Measurements from ENCODE around the gene RNLS.

DNA sequence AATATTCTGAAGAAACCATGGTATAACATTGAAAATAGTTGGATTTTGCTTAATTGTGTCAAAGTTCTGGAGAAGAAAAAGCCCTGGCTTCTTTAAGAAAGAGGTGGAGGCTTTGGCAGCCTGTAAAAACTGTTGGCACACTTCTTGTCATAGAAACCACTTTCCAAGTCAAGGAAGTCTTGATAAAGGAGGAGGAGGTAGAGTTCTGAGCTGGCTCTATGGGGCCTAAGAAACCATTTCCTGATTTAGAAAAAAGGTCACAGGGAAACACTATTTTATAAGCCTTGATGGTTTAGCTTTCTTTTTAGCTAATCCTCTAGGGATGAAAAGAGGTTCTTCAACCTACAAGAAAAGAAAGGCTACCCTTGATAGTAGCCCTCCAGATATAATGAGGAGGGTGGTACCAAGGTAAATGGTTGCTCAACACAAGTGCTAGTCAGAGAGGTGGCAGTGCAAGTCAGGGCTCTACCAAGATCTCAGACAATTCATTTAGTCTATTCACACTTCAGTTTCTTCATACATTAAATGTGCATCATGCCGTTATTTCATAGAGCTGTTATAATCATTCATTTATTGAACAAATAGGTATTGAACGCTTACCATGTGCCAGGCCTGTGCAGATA lies 346.9 kb downstream of the RNLS start:
- TF ChIP-seq, protein P1, sequence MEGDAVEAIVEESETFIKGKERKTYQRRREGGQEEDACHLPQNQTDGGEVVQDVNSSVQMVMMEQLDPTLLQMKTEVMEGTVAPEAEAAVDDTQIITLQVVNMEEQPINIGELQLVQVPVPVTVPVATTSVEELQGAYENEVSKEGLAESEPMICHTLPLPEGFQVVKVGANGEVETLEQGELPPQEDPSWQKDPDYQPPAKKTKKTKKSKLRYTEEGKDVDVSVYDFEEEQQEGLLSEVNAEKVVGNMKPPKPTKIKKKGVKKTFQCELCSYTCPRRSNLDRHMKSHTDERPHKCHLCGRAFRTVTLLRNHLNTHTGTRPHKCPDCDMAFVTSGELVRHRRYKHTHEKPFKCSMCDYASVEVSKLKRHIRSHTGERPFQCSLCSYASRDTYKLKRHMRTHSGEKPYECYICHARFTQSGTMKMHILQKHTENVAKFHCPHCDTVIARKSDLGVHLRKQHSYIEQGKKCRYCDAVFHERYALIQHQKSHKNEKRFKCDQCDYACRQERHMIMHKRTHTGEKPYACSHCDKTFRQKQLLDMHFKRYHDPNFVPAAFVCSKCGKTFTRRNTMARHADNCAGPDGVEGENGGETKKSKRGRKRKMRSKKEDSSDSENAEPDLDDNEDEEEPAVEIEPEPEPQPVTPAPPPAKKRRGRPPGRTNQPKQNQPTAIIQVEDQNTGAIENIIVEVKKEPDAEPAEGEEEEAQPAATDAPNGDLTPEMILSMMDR (IDR thresholded peaks at IDR 0.05) = no peak
- TF ChIP-seq POLR2A (IDR thresholded peaks at IDR 0.05) = no peak

Data from thyroid gland (tissue), 4 donors.